Aorta (tissue), 5 donors: Measurements from ENCODE around the gene CDK14. TPM values are rescaled to one million over a fixed set of nuclear protein-coding genes. Genes with fewer than 3 reads are reported as not detected.
A peak's percentile ranks its signal among the peaks of the same experiment; 100 is the strongest.

ENCODE experiments used
- ATAC-seq: fragments of 200-7000 bp; cut with Tn5 transposase; one replicate; pipeline ENCODE4 v1.9.1; 2022; ENCODE audit warnings: moderate library complexity; ENCODE audit not compliant: low FRiP score
- DNase-seq, 2 donors: peaks; one replicate each; pipeline ENCODE4 v3.0.0-alpha.2; 2020
- H3K27ac ChIP-seq, 2 donors: one replicate each; pipeline ENCODE4 v1.5.1; 2013; ENCODE audit warnings: low read length in 2 of 2, mild to moderate bottlenecking in 2 of 2, moderate library complexity in 2 of 2, control low read depth in 1 of 2, inconsistent platforms in 1 of 2, low read depth in 1 of 2
- H3K27me3 ChIP-seq, 2 donors: one replicate each; pipeline ENCODE4 v1.6.1; 2013; ENCODE audit warnings: control low read depth in 1 of 2, low read length in 1 of 2, mild to moderate bottlenecking in 1 of 2, moderate library complexity in 1 of 2; ENCODE audit not compliant: insufficient read depth in 2 of 2, control insufficient read depth in 1 of 2
- H3K36me3 ChIP-seq, 2 donors: one replicate each; pipeline ENCODE4 v1.6.1; 2013; ENCODE audit warnings: control low read depth in 1 of 2, low read length in 1 of 2, mild to moderate bottlenecking in 1 of 2; ENCODE audit not compliant: insufficient read depth in 2 of 2, control insufficient read depth in 1 of 2
- H3K4me1 ChIP-seq, 2 donors: one replicate each; pipeline ENCODE4 v1.6.1; 2013; ENCODE audit warnings: low read length in 2 of 2, control low read depth in 1 of 2, mild to moderate bottlenecking in 1 of 2, moderate library complexity in 1 of 2; ENCODE audit not compliant: insufficient read depth in 2 of 2, control insufficient read depth in 1 of 2
- H3K4me3 ChIP-seq, 2 donors: one replicate each; pipeline ENCODE4 v1.5.1; 2013; ENCODE audit warnings: low read length in 2 of 2, control low read depth in 1 of 2, mild to moderate bottlenecking in 1 of 2
- H3K9me3 ChIP-seq: one replicate; pipeline ENCODE4 v1.6.1; 2013; ENCODE audit warnings: mild to moderate bottlenecking, low read length; ENCODE audit not compliant: control insufficient read depth
- WGBS, 2 donors: extraction: QIAGEN DNeasy Blood & Tissue Kit; methylation state at CpG; one replicate each; pipeline ENCODE4 v1.1.7; 2013; 5-methylcytosine and 5-hydroxymethylcytosine counted together
- intact Hi-C, 2 donors: fragments of 100-400 bp; cut with DNase I; formaldehyde crosslinking; loops; one replicate each; pipeline versions ENCODE4 v1.14.2 to v1.15.0; 2022
- polyA plus RNA-seq, 2 donors: library from polyadenylated mRNA; stranded (reverse); fragments of 200-250 nt; gene quantifications; one replicate each; pipeline ENCODE4 v1.2.3, GENCODE V29; 2013
- total RNA-seq, 2 donors: library from RNA; stranded (reverse); fragmentation: NEBNext Ultra II Directional; extraction: Animal tissue kit (Norgen Biotek cat#: 25700); gene quantifications; one replicate each; pipeline ENCODE4 v1.2.1, GENCODE V29; 2021
- donor health status: healthy with polysubstance abuse.
- donor health status: Bipolar disorder and iron deficiency.
- donor health status: DM: no; HTN: no; CAD: no.
- donor health status: DM: no; HTN: no; CAD: no.
- donor health status: DM: yes; HTN: yes; CAD: no.

CDK14 gene
- total and polyA plus RNA-seq, 4 donors, result 4.6 to 72.4 (median 29.5) TPM

GRCh38 chr7:90864088-90864487 is 268.0 kb downstream of the CDK14 start:
- no peaks in the 10 kb centered on the region for H3K9me3 ChIP-seq
- intact Hi-C loops, result no loop called here
- ATAC-seq, result no peak

GRCh38 chr7:90869335-90869734 is 273.2 kb downstream of the CDK14 start:
- no peak for DNase-seq
- Histone ChIP-seq H3K27me3 (no peaks in the 10 kb centered on the region), H3K4me1 (no peaks in the 10 kb centered on the region), H3K4me3 (no peak overlapping the region), H3K9me3 (no peaks in the 10 kb centered on the region), H3K36me3 (peaks cover 0 to 2% of the 10 kb centered on the region in 2 donors), H3K27ac (no peak overlapping the region)
- ATAC-seq, result no peak
- intact Hi-C loops, result no loop called here
- whole genome bisulfite sequencing, 2 donors, result 100% methylated on average over 1 of the region's 1 CpG

More at GRCh38 chr7:90864088-90864487, 268.0 kb downstream of the CDK14 start:
- Histone ChIP-seq H3K27ac (no peak overlapping the region), H3K4me1 (no peaks in the 10 kb centered on the region), H3K4me3 (no peak overlapping the region), H3K36me3 (no peaks in the 10 kb centered on the region), H3K27me3 (no peaks in the 10 kb centered on the region)
- WGBS, 2 donors, result 92 to 97% methylated on average over 1 of the region's 1 CpG
- no peak for DNase-seq

GRCh38 chr7:90876701-90877100 is 280.6 kb downstream of the CDK14 start:
- DNase-seq (no peak), ATAC-seq (no peak)
- 96 to 98% methylated on average over 2 of the region's 2 CpGs for WGBS, 2 donors
- H3K4me1 ChIP-seq, result no peaks in the 10 kb centered on the region
- no peaks in the 10 kb centered on the region for H3K36me3 ChIP-seq
- no peaks in the 10 kb centered on the region for H3K27me3 ChIP-seq
- intact Hi-C loops, result no loop called here
- no peaks in the 10 kb centered on the region for H3K9me3 ChIP-seq
- no peak overlapping the region for H3K27ac ChIP-seq
- no peak overlapping the region for H3K4me3 ChIP-seq

GRCh38 chr7:90877201-90877600 is 281.1 kb downstream of the CDK14 start:
- Histone ChIP-seq H3K4me1 (no peaks in the 10 kb centered on the region), H3K36me3 (no peaks in the 10 kb centered on the region), H3K27ac (no peak overlapping the region), H3K27me3 (no peaks in the 10 kb centered on the region), H3K4me3 (no peak overlapping the region), H3K9me3 (no peaks in the 10 kb centered on the region)
- ATAC-seq (no peak), DNase-seq (no peak)
- intact Hi-C loops, result no loop called here
- 44 to 48% methylated on average over 2 of the region's 2 CpGs for WGBS, 2 donors

- 52 to 80% methylated on average over 3 of the region's 3 CpGs for WGBS, 2 donors
- Histone ChIP-seq H3K4me1 (no peaks in the 10 kb centered on the region), H3K9me3 (no peaks in the 10 kb centered on the region), H3K27ac (no peak overlapping the region), H3K27me3 (no peaks in the 10 kb centered on the region), H3K4me3 (no peak overlapping the region), H3K36me3 (no peaks in the 10 kb centered on the region)
- DNase-seq (peak in 1 of 2 donors; percentile 51), ATAC-seq (peak; percentile 41)
- intact Hi-C loops, result no loop called here
Observed at GRCh38 chr7:90879924-90880323, 283.8 kb downstream of the CDK14 start.

GRCh38 chr7:90886416-90886815 is 290.3 kb downstream of the CDK14 start:
- Histone ChIP-seq H3K36me3 (no peaks in the 10 kb centered on the region), H3K27me3 (no peaks in the 10 kb centered on the region), H3K4me3 (no peak overlapping the region), H3K4me1 (peaks cover 1 to 3% of the 10 kb centered on the region in 2 donors), H3K9me3 (no peaks in the 10 kb centered on the region), H3K27ac (no peak overlapping the region)
- intact Hi-C loops, result no loop called here
- WGBS, 2 donors, result 8 to 13% methylated on average over 2 of the region's 2 CpGs
- DNase-seq (no peak), ATAC-seq (no peak)

GRCh38 chr7:90889210-90889609 is 293.1 kb downstream of the CDK14 start:
- ATAC-seq, result no peak
- Histone ChIP-seq H3K27ac (no peak overlapping the region), H3K36me3 (no peaks in the 10 kb centered on the region), H3K9me3 (no peaks in the 10 kb centered on the region), H3K27me3 (no peaks in the 10 kb centered on the region), H3K4me3 (no peak overlapping the region), H3K4me1 (peaks cover 1 to 3% of the 10 kb centered on the region in 2 donors)
- DNase-seq, result no peak
- 52 to 70% methylated on average over 2 of the region's 2 CpGs for WGBS, 2 donors
- intact Hi-C loops, result no loop called here

- Histone ChIP-seq H3K36me3 (no peaks in the 10 kb centered on the region), H3K27me3 (no peaks in the 10 kb centered on the region), H3K4me3 (no peak overlapping the region), H3K9me3 (no peaks in the 10 kb centered on the region), H3K4me1 (peaks cover 1 to 3% of the 10 kb centered on the region in 2 donors), H3K27ac (no peak overlapping the region)
- intact Hi-C loops, result no loop called here
- WGBS, 2 donors, result 99 to 100% methylated on average over 1 of the region's 1 CpG
- DNase-seq (no peak), ATAC-seq (no peak)
Observed at GRCh38 chr7:90889644-90890043, 293.5 kb downstream of the CDK14 start.

- WGBS, 2 donors, result 6 to 12% methylated on average over 1 of the region's 1 CpG
- Histone ChIP-seq H3K36me3 (no peaks in the 10 kb centered on the region), H3K4me3 (no peak overlapping the region), H3K27ac (no peak overlapping the region), H3K4me1 (peaks cover 0 to 3% of the 10 kb centered on the region in 2 donors), H3K27me3 (no peaks in the 10 kb centered on the region), H3K9me3 (no peaks in the 10 kb centered on the region)
- ATAC-seq (no peak), DNase-seq (no peak)
- intact Hi-C loops, result no loop called here
Observed at GRCh38 chr7:90891529-90891928, 295.4 kb downstream of the CDK14 start.
